ENCODE data around the gene USP53. TPM values are rescaled to one million over a fixed set of nuclear protein-coding genes. Genes with fewer than 3 reads are reported as not detected.

Gene USP53
- total RNA-seq, 1 experiment from 2014 or later: 20.1 TPM

GRCh38 chr4:119190354-119190753 lies 22.2 kb upstream of the USP53 start (continued):
- TF ChIP-seq ZNF532 (CRISPR knock-in tag; IDR thresholded peaks at IDR 0.05; ENCODE audit: borderline replicate concordance) (no peak), EMX1 (CRISPR knock-in tag; IDR thresholded peaks at IDR 0.05) (no peak), ARID4B (CRISPR knock-in tag; IDR thresholded peaks at IDR 0.05; ENCODE audit: borderline replicate concordance) (no peak), AR (CRISPR knock-in tag; IDR thresholded peaks at IDR 0.05) (no peak), PRRX2 (CRISPR knock-in tag; IDR thresholded peaks at IDR 0.05) (no peak), MLX (CRISPR knock-in tag; IDR thresholded peaks at IDR 0.05) (no peak), USF2 (CRISPR knock-in tag; IDR thresholded peaks at IDR 0.05) (no peak), ZMAT4 (CRISPR knock-in tag; IDR thresholded peaks at IDR 0.05) (no peak), CDX4 (CRISPR knock-in tag; IDR thresholded peaks at IDR 0.05; ENCODE audit: borderline replicate concordance) (no peak), ZSCAN18 (CRISPR knock-in tag; IDR thresholded peaks at IDR 0.05) (no peak), ZNF219 (CRISPR knock-in tag; IDR thresholded peaks at IDR 0.05; ENCODE audit: borderline replicate concordance) (no peak), ATF3 (CRISPR knock-in tag; conservative IDR thresholded peaks at IDR 0.05) (no peak), STAT6 (CRISPR knock-in tag; conservative IDR thresholded peaks at IDR 0.05; ENCODE audit: low read depth) (no peak)
